GM19395 (cell line): ENCODE measurements around the gene KRT6A.

Experiments
- ATAC-seq: cut with Tn5 transposase; IDR thresholded peaks from one replicate; pipeline ENCODE4 v1.9.1; 2021; ENCODE audit warnings: mild to moderate bottlenecking, moderate library complexity; ENCODE audit not compliant: unreplicated experiment

The KRT6A gene

GRCh38 chr12:52524898-52525591 is 32.0 kb upstream of the KRT6A start:
- ATAC-seq: no peak

- ATAC-seq: no peak
These were observed 31.3 kb upstream of the KRT6A start for GRCh38 chr12:52524241-52524897.

- ATAC-seq: no peak
These were observed 30.8 kb upstream of the KRT6A start for GRCh38 chr12:52523824-52524223.

- no peak for ATAC-seq
These were observed 29.4 kb upstream of the KRT6A start for GRCh38 chr12:52522346-52523011.

GRCh38 chr12:52521568-52522266 is 28.7 kb upstream of the KRT6A start:
- ATAC-seq: no peak

GRCh38 chr12:52521175-52521567 is 28.1 kb upstream of the KRT6A start:
- no peak for ATAC-seq

GRCh38 chr12:52519826-52520662 is 27.0 kb upstream of the KRT6A start, which contains the start of gene KRT5:
Gene KRT5, minus strand, starts transcription at chr12:52520394. Its CDS starts 98 bp downstream, at chr12:52520296.
- ATAC-seq: no peak

- no peak for ATAC-seq
These were observed 26.3 kb upstream of the KRT6A start for GRCh38 chr12:52519387-52519703.

- ATAC-seq: no peak
These were observed 25.7 kb upstream of the KRT6A start for GRCh38 chr12:52518574-52519386.

- ATAC-seq: no peak
These were observed 24.8 kb upstream of the KRT6A start for GRCh38 chr12:52517888-52518287.

- ATAC-seq: no peak
These were observed 24.2 kb upstream of the KRT6A start for GRCh38 chr12:52517005-52517835.

GRCh38 chr12:52515927-52516831 is 23.1 kb upstream of the KRT6A start:
- ATAC-seq: no peak

GRCh38 chr12:52515319-52515646 is 22.2 kb upstream of the KRT6A start:
- ATAC-seq: no peak

- no peak for ATAC-seq
These were observed 21.6 kb upstream of the KRT6A start for GRCh38 chr12:52514471-52515318.

- no peak for ATAC-seq
These were observed 20.7 kb upstream of the KRT6A start for GRCh38 chr12:52513736-52514135.

GRCh38 chr12:52508211-52508610 is 15.2 kb upstream of the KRT6A start:
- ATAC-seq: no peak
